HepG2 (cell line): ENCODE results near the gene CD300A. TPM values are rescaled to one million over a fixed set of nuclear protein-coding genes. Genes with fewer than 3 reads are reported as not detected.

ENCODE experiments used
- ATAC-seq: fragments of 200-7000 bp; cut with Tn5 transposase; 3 replicates; pipeline ENCODE4 v1.9.1; 2020; ENCODE audit warnings: mild to moderate bottlenecking, moderate library complexity
- BruUV-seq: library from RNA; stranded (reverse); fragments of 400-500 nt; replicated peaks from 2 replicates; lab custom pipeline; 2021; lab: Mats Ljungman, UMichigan
- CTCF ChIA-PET: fragments of 300-600 bp; formaldehyde crosslinking; extraction: SDS; loops from one replicate; lab custom pipeline; 2021; ENCODE audit warnings: low total read pairs, inconsistent platforms, low intra/inter-chr PET ratio; lab: Yijun Ruan, JAX
- POLR2A ChIA-PET: fragments of 350-600 bp; sonication (Branson Sonifier 250); formaldehyde crosslinking; loops from one replicate; lab custom pipeline; 2020; ENCODE audit warnings: antibody characterized with exemption, inconsistent platforms; lab: Yijun Ruan, JAX
- DNase-seq: peaks from one replicate; pipeline ENCODE4 v3.0.0-alpha.2; 2015; ENCODE audit warnings: low spot score
- FAIRE-seq: peaks from 3 replicates; lab custom pipeline; 2011; peaks lifted over from hg19 to GRCh38; lab: Jason Lieb, UNC
- H2AFZ ChIP-seq: one replicate; pipeline ENCODE4 v1.6.1; 2011; ENCODE audit warnings: low read length, inconsistent platforms
- H3K27ac ChIP-seq: fragments of 300-600 bp; 3 replicates; pipeline ENCODE4 v1.8.0; 2011; ENCODE audit warnings: mixed run types, mild to moderate bottlenecking, mixed read lengths, low read length, inconsistent platforms; ENCODE audit not compliant: insufficient read depth; ENCODE audit errors: extremely low read length
- H3K27me3 ChIP-seq, 2 experiments: fragments of 200-600 bp in 1 of 2; 2 replicates in 1 of 2; 3 replicates in 1 of 2; pipeline versions ENCODE4 v1.6.0 to v1.8.0; 2011; ENCODE audit warnings: low read length in 2 of 2, mild to moderate bottlenecking in 2 of 2, moderate library complexity in 2 of 2, inconsistent platforms in 1 of 2; ENCODE audit not compliant: insufficient read depth in 2 of 2, control insufficient read depth in 1 of 2
- H3K36me3 ChIP-seq, 2 experiments: fragments of 200-600 bp in 1 of 2; replicated peaks in 1 of 2; 2 replicates in 1 of 2; 3 replicates in 1 of 2; pipeline versions ENCODE4 v1.5.1 to v1.8.0; 2011; ENCODE audit warnings: low read length in 2 of 2, inconsistent platforms in 1 of 2; ENCODE audit not compliant: insufficient read depth in 2 of 2, control insufficient read depth in 1 of 2
- H3K4me1 ChIP-seq: 2 replicates; pipeline ENCODE4 v1.5.1; 2012; ENCODE audit warnings: low read length, inconsistent platforms; ENCODE audit not compliant: insufficient read depth
- H3K4me2 ChIP-seq: 2 replicates; pipeline ENCODE4 v1.6.0; 2011; ENCODE audit warnings: low read depth, low read length, inconsistent platforms
- H3K4me3 ChIP-seq, 3 experiments: fragments of 200-600 bp in 1 of 3; sonication (generic), shearing (Covaris generic) in 1 of 3; replicated peaks in 1 of 3; 2 replicates each; pipeline ENCODE4 v1.5.1; 2011 to 2016; ENCODE audit warnings: low read length in 3 of 3, inconsistent platforms in 2 of 3, low read depth in 2 of 3, mild to moderate bottlenecking in 2 of 3, control low read depth in 1 of 3, mixed read lengths in 1 of 3; ENCODE audit not compliant: insufficient read depth in 1 of 3
- H3K79me2 ChIP-seq: one replicate; pipeline ENCODE4 v1.6.1; 2011; ENCODE audit warnings: low read length, inconsistent platforms; ENCODE audit not compliant: insufficient read depth
- H3K9ac ChIP-seq: 2 replicates; pipeline ENCODE4 v1.6.0; 2011; ENCODE audit warnings: mild to moderate bottlenecking, low read depth, low read length, inconsistent platforms; ENCODE audit not compliant: insufficient read depth
- H3K9me3 ChIP-seq: 2 replicates; pipeline ENCODE4 v1.5.1; 2012; ENCODE audit warnings: mild to moderate bottlenecking, low read length
- H4K20me1 ChIP-seq: 2 replicates; pipeline ENCODE4 v1.6.0; 2011; ENCODE audit warnings: inconsistent platforms, mild to moderate bottlenecking, low read length, moderate library complexity; ENCODE audit not compliant: insufficient read depth
- KDM2A ChIP-seq: sonication (generic); formaldehyde crosslinking; IDR thresholded peaks from 2 replicates; pipeline ENCODE4 v1.4.0; 2020; ENCODE audit warnings: low read depth, missing genetic modification reagents, borderline replicate concordance
- RBM22 ChIP-seq: fragments of 200-400 bp; formaldehyde crosslinking; optimal IDR thresholded peaks from 2 replicates; pipeline ENCODE3; 2017; ENCODE audit warnings: mild to moderate bottlenecking, low read length, moderate library complexity
- TFAP4 ChIP-seq: sonication (generic); IDR thresholded peaks from 2 replicates; pipeline ENCODE4 v1.6.1; 2016; ENCODE audit warnings: low read depth, borderline replicate concordance
- ZNF512B ChIP-seq: sonication (generic); formaldehyde crosslinking; IDR thresholded peaks from 2 replicates; pipeline ENCODE4 v1.5.1; 2020; ENCODE audit warnings: missing genetic modification reagents, mild to moderate bottlenecking, borderline replicate concordance
- ZNF552 ChIP-seq: sonication (generic); formaldehyde crosslinking; IDR thresholded peaks from 2 replicates; pipeline ENCODE4 v1.9.0; 2022; ENCODE audit warnings: missing genetic modification reagents, mild to moderate bottlenecking, borderline replicate concordance
- WGBS: methylation state at CpG from one replicate; pipeline ENCODE4 v1.1.6; 2017; ENCODE audit warnings: low lambda C conversion rate; 5-methylcytosine and 5-hydroxymethylcytosine counted together
- in situ Hi-C: cut with HindIII; loops from 2 replicates; pipeline ENCODE4 v1.10.0; 2017; ENCODE audit warnings: low pct_unique_long_range_greater_than_20kb; ENCODE audit not compliant: extremely low pct_ligation_motif_present
- intact Hi-C: fragments of 100-400 bp; cut with micrococcal nuclease; formaldehyde crosslinking; loops from one replicate; pipeline ENCODE4 v1.10.0; 2022; ENCODE audit not compliant: unreplicated experiment
- polyA plus RNA-seq, 8 experiments: library from polyadenylated mRNA; depleted of rRNA in 3 of 8; stranded (reverse) in 7 of 8; unstranded in 1 of 8; fragments of >200 nt; fragmentation: Illumina TruSeq in 4 of 8; extraction: Trizol in 4 of 8; gene quantifications; 2 replicates each; pipeline versions ENCODE4 v1.2.1 to v1.2.3, GENCODE V29; 2011 to 2016; ENCODE audit warnings: low read depth in 4 of 8, missing spikeins in 1 of 8, mixed read lengths in 1 of 8; ENCODE audit not compliant: insufficient read depth in 1 of 8
- total RNA-seq, 5 experiments: library from RNA; depleted of rRNA; stranded (reverse); fragments of >200 nt; fragmentation: Illumina TruSeq; extraction: Trizol; gene quantifications; 2 replicates each; pipeline ENCODE4 v1.2.3, GENCODE V29; 2016; ENCODE audit warnings: low read depth in 1 of 5

The CD300A gene
- total and polyA plus RNA-seq, 2 of the 13 experiments (the other 11 are each of a cell fraction or from before 2014, with no cell fraction given) = not detected

GRCh38 chr17:74450925-74451403 lies 15.5 kb upstream of the CD300A start:
- TF ChIP-seq RBM22 (peak; percentile 61), ZNF512B (no peak), KDM2A (CRISPR knock-in tag) (peak; percentile 21; the same call in 1 of the 2 replicates), ZNF552 (CRISPR knock-in tag) (no peak), TFAP4 (no peak)
- no peak overlapping the region for H3K4me3 ChIP-seq
- intact Hi-C loops (loop anchor here (10.0 kb wide), 1 partner anchor 246 kb away; the partner anchor contains the start of gene RPL38), in situ Hi-C loops (no loop called here)
- no peak overlapping the region for H3K4me2 ChIP-seq
- no peaks in the 10 kb centered on the region; the same call in 1 of the 2 replicates for H4K20me1 ChIP-seq
- H3K27me3 ChIP-seq = peaks cover 0 to 4% of the 10 kb centered on the region in 2 experiments; a peak in 1 of 5 replicates
- H3K27ac ChIP-seq = no peak overlapping the region
- BruUV-seq = no TSS peak
- ChIA-PET POLR2A (interaction anchor here (1.3 to 6.2 kb wide), 4 partner anchors 8 to 34 kb away, joined by 9 to 126 read pairs (median 104); no protein-coding TSS in a partner anchor), CTCF (no interaction called here)
- H3K9ac ChIP-seq = no peak overlapping the region
- FAIRE-seq (no peak), ATAC-seq (no peak), DNase-seq (no peak)
- H3K9me3 ChIP-seq = no peaks in the 10 kb centered on the region
- H3K36me3 ChIP-seq = peaks cover 8 to 20% of the 10 kb centered on the region in 2 experiments
- no peaks in the 10 kb centered on the region for H3K79me2 ChIP-seq
- peaks cover 31% of the 10 kb centered on the region for H3K4me1 ChIP-seq
- 85% methylated on average over 13 of the region's 13 CpGs for WGBS
- H2AFZ ChIP-seq = no peak overlapping the region
